ENCODE measurements around the gene DGKZ. TPM values are rescaled to one million over a fixed set of nuclear protein-coding genes. Genes with fewer than 3 reads are reported as not detected.

Gene DGKZ
- total and polyA plus RNA-seq, 2 of the 13 experiments (the other 11 are each of a cell fraction or from before 2014, with no cell fraction given): 15.8 to 20.7 TPM

DNA sequence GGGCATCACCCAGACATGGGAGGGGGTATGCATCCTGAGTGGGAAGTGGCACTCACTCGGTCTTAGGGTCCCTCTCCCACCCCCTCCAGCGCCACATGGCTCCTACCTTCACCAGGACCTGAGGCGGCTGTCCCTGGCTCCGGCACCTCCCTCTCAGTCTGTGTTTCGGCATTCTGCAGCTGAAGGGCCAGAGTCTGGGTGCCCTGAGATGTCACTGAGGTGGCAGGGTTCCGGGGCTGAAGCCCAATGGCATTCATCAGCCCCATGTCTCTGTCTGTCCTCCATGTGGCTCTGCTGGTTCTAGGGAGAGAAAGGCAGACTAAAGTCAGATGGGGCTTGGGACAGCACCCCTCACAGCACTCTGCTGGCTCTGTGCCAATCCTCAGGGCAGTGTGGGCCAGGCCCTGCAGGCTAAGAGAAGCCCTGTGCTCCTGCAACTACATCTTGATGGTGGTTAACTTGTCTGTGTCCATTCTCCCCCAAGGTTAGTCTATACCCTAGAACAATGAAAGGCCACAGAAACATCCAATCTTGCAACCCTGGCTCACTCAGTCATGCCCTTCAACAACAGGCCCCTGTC lies 61.2 kb downstream of the DGKZ start (continued):
- TF ChIP-seq, protein P1, sequence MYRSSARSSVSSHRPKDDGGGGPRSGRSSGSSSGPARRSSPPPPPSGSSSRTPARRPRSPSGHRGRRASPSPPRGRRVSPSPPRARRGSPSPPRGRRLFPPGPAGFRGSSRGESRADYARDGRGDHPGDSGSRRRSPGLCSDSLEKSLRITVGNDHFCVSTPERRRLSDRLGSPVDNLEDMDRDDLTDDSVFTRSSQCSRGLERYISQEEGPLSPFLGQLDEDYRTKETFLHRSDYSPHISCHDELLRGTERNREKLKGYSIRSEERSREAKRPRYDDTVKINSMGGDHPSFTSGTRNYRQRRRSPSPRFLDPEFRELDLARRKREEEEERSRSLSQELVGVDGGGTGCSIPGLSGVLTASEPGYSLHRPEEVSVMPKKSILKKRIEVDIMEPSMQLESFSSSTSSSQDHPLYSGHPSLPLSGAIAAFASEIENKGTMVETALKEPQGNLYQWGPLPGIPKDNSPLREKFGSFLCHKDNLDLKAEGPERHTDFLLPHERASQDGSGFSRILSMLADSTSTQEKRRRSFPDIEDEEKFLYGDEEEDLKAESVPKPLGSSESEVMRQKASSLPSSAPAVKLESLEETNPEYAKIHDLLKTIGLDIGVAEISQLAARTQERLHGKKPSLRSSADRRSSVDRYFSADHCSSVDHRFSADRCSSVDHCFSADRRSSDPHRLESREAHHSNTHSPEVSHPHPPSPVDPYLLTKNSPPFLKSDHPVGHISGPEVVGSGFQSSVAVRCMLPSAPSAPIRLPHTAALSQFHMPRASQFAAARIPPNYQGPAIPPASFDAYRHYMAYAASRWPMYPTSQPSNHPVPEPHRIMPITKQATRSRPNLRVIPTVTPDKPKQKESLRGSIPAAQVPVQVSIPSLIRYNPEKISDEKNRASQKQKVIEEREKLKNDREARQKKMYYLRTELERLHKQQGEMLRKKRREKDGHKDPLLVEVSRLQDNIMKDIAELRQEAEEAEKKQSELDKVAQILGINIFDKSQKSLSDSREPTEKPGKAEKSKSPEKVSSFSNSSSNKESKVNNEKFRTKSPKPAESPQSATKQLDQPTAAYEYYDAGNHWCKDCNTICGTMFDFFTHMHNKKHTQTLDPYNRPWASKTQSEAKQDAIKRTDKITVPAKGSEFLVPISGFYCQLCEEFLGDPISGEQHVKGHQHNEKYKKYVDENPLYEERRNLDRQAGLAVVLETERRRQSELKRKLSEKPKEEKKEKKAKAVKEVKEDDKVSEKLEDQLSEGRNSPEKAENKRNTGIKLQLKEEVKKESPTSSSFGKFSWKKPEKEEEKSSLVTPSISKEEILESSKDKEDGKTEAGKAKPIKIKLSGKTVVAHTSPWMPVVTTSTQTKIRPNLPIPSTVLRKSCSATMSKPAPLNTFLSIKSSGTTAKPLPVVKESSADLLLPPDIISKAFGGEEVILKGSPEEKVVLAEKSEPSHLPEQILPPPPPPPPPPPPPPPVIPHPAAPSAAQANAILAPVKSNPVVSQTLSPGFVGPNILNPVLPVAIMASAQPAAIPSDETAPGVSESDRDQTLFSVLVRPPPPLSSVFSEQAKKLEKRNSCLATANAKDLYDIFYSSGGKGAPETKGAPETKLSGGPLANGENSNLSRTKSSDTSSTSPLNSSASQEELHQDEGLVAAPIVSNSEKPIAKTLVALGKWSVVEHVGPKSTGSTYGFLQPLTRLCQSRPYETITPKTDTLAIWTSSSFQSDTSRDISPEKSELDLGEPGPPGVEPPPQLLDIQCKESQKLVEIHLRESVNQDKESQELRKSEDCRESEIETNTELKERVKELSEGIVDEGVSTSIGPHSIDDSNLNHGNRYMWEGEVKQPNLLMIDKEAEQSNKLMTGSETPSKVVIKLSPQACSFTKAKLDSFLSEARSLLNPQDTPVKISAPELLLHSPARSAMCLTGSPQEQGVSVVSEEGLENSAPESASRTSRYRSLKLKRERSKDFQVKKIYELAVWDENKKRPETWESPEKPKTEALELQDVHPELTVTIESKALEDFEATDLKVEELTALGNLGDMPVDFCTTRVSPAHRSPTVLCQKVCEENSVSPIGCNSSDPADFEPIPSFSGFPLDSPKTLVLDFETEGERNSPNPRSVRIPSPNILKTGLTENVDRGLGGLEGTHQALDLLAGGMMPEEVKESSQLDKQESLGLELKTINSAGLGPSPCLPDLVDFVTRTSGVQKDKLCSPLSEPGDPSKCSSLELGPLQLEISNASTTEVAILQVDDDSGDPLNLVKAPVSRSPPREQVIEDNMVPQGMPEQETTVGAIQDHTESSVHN (CRISPR knock-in tag; IDR thresholded peaks at IDR 0.05): no peak
- TF ChIP-seq NAIF1 (CRISPR knock-in tag; IDR thresholded peaks at IDR 0.05; ENCODE audit: borderline replicate concordance) (no peak), ZNF343 (CRISPR knock-in tag; IDR thresholded peaks at IDR 0.05) (no peak), NONO (IDR thresholded peaks at IDR 0.05) (no peak), NONO (CRISPR knock-in tag; conservative IDR thresholded peaks at IDR 0.05) (no peak), CC2D1A (CRISPR knock-in tag; IDR thresholded peaks at IDR 0.05) (no peak), ZFP36L2 (CRISPR knock-in tag; IDR thresholded peaks at IDR 0.05) (no peak)
- TF ChIP-seq, protein P2, sequence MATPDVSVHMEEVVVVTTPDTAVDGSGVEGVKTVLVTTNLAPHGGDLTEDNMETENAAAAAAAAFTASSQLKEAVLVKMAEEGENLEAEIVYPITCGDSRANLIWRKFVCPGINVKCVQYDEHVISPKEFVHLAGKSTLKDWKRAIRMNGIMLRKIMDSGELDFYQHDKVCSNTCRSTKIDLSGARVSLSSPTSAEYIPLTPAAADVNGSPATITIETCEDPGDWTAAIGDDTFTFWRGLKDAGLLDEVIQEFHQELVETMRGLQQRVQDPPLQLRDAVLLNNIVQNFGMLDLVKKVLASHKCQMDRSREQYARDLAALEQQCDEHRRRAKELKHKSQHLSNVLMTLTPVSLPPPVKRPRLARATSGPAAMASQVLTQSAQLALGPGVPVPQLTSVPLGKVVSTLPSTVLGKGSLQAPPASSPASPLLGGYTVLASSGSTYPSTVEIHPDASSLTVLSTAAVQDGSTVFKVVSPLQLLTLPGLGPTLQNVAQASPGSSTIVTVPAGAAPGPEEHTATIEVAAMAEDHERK (CRISPR knock-in tag; IDR thresholded peaks at IDR 0.05; ENCODE audit: low read depth): no peak

Measured in HepG2 (cell line).